ENCODE results near the gene CENPT. TPM values are rescaled to one million over a fixed set of nuclear protein-coding genes. Genes with fewer than 3 reads are reported as not detected.

CENPT gene
- total and polyA plus RNA-seq, 11 donors, result 14.4 to 31.2 (median 21.8) TPM

DNA sequence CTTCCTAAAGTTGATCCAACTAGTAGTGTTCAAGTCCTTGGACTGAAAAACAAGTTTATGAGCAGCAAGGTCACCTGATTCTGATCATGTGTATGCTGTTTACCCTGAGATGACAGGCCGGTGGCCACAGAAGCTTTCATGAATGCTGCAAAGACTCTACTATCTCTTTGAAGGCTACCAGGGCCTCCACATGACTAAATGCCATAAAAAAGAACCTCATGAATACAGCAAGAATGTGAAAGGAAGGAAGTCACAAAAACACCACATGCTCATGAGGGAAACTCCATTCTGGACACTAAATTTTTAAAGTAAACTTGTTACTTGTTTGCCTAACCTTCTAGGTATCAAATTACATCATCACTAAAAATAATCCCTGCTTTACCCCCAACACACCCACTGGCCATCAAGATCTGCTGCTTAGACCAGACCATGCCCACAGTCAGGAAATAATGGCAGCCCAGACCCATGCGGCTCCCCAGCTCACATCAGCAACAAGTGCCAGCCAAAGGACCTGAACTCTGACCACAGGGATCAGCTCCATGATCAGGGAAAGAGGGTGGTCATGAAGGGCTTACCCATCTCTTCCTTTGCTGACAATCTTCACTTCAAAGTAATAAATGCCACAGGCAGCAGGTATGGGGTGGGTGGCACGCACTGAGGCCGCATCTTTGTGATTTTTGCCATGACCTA lies 42.5 kb downstream of the CENPT start:
- peaks cover 0 to 55% (median 30%) of the 10 kb centered on the region in 12 donors for H3K4me1 ChIP-seq
- 85 to 92% (median 89%) methylated on average over 4 of the region's 4 CpGs for WGBS, 4 donors

DNA sequence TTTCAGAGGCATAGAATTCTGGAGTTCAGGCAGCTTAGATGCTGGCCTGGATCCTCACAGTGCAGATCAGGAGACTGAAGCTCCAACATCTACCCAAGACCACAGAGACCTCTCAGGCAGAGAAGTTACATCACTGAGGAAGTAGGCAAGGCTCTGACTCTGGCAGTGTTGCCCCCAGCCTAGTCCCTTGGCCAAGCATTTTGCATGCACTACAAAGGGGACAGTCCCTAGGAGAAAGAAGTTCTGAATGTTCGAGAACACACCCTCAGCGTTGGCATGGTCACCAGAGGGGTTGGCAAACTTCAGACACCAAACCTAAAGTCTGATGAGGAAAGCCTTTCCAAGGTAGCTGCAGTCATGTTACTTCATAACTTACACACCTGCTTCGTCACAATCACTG lies 43.6 kb downstream of the CENPT start:
- WGBS, 4 donors, result 86 to 94% (median 93%) methylated on average over 3 of the region's 3 CpGs
- Histone ChIP-seq H3K27ac (no peak overlapping the region), H3K4me1 (peaks cover 0 to 59% (median 33%) of the 10 kb centered on the region in 12 donors), H3K36me3 (peaks cover 0 to 50% (median 20%) of the 10 kb centered on the region in 9 donors), H3K27me3 (no peaks in the 10 kb centered on the region), H3K9me3 (no peaks in the 10 kb centered on the region), H3K4me3 (no peak overlapping the region)
- ATAC-seq, result no peak
- TF ChIP-seq POLR2A (IDR thresholded peaks at IDR 0.05), result no peak
- TF ChIP-seq, protein P1, sequence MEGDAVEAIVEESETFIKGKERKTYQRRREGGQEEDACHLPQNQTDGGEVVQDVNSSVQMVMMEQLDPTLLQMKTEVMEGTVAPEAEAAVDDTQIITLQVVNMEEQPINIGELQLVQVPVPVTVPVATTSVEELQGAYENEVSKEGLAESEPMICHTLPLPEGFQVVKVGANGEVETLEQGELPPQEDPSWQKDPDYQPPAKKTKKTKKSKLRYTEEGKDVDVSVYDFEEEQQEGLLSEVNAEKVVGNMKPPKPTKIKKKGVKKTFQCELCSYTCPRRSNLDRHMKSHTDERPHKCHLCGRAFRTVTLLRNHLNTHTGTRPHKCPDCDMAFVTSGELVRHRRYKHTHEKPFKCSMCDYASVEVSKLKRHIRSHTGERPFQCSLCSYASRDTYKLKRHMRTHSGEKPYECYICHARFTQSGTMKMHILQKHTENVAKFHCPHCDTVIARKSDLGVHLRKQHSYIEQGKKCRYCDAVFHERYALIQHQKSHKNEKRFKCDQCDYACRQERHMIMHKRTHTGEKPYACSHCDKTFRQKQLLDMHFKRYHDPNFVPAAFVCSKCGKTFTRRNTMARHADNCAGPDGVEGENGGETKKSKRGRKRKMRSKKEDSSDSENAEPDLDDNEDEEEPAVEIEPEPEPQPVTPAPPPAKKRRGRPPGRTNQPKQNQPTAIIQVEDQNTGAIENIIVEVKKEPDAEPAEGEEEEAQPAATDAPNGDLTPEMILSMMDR (IDR thresholded peaks at IDR 0.05), result no peak
- no peak for DNase-seq
- intact Hi-C loops (cut with DNase I), result loop anchor here in 5 of 10 donors (5.0 to 10.0 kb wide), 6 partner anchors 77 to 431 kb away; partner anchors contain the start of genes ESRP2 (in 1 of the 5) and RIPOR1 (in 1 of the 5)

More for the DNA sequence above, 42.5 kb downstream of the CENPT start:
- DNase-seq, result peak in 1 of 5 donors; percentile 10
- Histone ChIP-seq H3K27ac (peak overlapping the region in 3 of 12 donors; percentile 84 to 93 (median 91)), H3K9me3 (no peaks in the 10 kb centered on the region), H3K4me3 (peak overlapping the region in 10 of 12 donors; percentile 62 to 98 (median 77)), H3K36me3 (peaks cover 0 to 46% (median 16%) of the 10 kb centered on the region in 9 donors), H3K27me3 (no peaks in the 10 kb centered on the region)
- ATAC-seq, result no peak
- intact Hi-C loops (cut with DNase I), result loop anchor here in 8 of 10 donors (5.0 to 10.0 kb wide), 11 partner anchors 42 to 430 kb away; partner anchors contain the start of genes CENPT (in 1 of the 8), ESRP2 (in 1 of the 8), GFOD2 (in 1 of the 8) and NUTF2 (in 1 of the 8)
- no peak for TF ChIP-seq POLR2A (IDR thresholded peaks at IDR 0.05)
- TF ChIP-seq, protein P1 (IDR thresholded peaks at IDR 0.05), result no peak

GRCh38 chr16:67801883-67802282 lies 45.6 kb downstream of the CENPT start:
- intact Hi-C loops (cut with DNase I), result loop anchor here in 5 of 10 donors (5.0 to 10.0 kb wide), 6 partner anchors 75 to 433 kb away; partner anchors contain the start of genes ESRP2 (in 1 of the 5) and RIPOR1 (in 1 of the 5)
- Histone ChIP-seq H3K27ac (no peak overlapping the region), H3K27me3 (no peaks in the 10 kb centered on the region), H3K36me3 (peaks cover 0 to 57% (median 24%) of the 10 kb centered on the region in 9 donors), H3K9me3 (no peaks in the 10 kb centered on the region), H3K4me3 (no peak overlapping the region), H3K4me1 (peaks cover 0 to 53% (median 28%) of the 10 kb centered on the region in 12 donors)
- no peak for TF ChIP-seq POLR2A (IDR thresholded peaks at IDR 0.05)
- TF ChIP-seq, protein P1 (IDR thresholded peaks at IDR 0.05), result no peak
- WGBS, 4 donors, result 88 to 96% (median 93%) methylated on average over 2 of the region's 2 CpGs
- no peak for ATAC-seq
- no peak for DNase-seq

DNA sequence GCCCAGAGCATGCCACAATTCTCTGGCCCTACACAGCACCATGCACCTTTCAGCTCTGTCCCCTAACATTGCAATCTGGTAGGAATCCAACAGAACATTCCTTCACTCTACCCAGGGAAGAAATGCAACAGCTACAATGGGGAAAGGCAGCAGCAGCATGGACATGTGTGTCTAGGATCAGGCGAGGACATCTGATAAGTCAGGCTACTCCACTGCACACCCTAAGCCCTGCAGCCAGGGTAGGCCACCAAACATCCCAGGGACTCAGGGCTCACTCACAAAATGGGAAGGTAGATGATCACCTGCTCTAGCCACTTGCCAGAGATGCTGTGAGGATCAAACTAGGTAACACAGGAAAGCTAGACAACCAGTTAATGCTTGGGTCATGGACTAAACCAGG lies 46.3 kb downstream of the CENPT start:
- peak in 1 of 5 donors; percentile 4 for DNase-seq
- no peaks in the 10 kb centered on the region for H3K9me3 ChIP-seq
- H3K27me3 ChIP-seq, result no peaks in the 10 kb centered on the region
- peaks cover 0 to 53% (median 28%) of the 10 kb centered on the region in 12 donors for H3K4me1 ChIP-seq
- intact Hi-C loops (cut with DNase I), result loop anchor here in 5 of 10 donors (5.0 to 10.0 kb wide), 6 partner anchors 74 to 434 kb away; partner anchors contain the start of genes ESRP2 (in 1 of the 5) and RIPOR1 (in 1 of the 5)
- peak overlapping the region in 1 of 12 donors; percentile 75 for H3K27ac ChIP-seq
- H3K4me3 ChIP-seq, result no peak overlapping the region
- no peak for TF ChIP-seq POLR2A (IDR thresholded peaks at IDR 0.05)
- TF ChIP-seq, protein P1 (IDR thresholded peaks at IDR 0.05), result no peak
- WGBS, 4 donors, result 84 to 100% (median 92%) methylated on average over 1 of the region's 1 CpG
- no peak for ATAC-seq
- H3K36me3 ChIP-seq, result peaks cover 0 to 57% (median 24%) of the 10 kb centered on the region in 9 donors
